HG02610 (cell line): ENCODE data around the gene RNASE12.

Experiments
- ATAC-seq: cut with Tn5 transposase; IDR thresholded peaks from one replicate; pipeline ENCODE4 v1.9.1; 2021; ENCODE audit warnings: mild to moderate bottlenecking, moderate library complexity; ENCODE audit not compliant: unreplicated experiment

Gene RNASE12

DNA sequence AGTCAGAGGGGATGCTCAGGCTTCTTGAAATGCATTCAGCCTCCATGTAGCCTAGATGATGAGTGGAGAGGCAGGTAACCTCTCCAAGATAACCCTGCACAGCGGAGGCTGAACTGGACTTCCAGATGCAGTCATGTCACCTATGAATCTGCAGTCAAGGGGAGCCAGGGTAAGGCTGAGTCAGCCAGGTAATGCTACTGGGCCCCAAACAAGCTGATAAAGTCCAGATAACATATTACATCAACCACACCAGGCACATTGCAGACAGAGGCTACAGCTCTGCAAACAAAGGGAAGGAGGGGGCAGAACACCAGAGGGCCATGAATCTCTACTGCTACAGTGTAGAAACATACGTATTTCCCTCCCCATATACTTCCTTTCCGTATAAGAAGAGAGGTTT is 44.3 kb downstream of the RNASE12 start:
- no peak for ATAC-seq
